Neural cell (in vitro differentiated cells): ENCODE data around the gene IFRD1. TPM values are rescaled to one million over a fixed set of nuclear protein-coding genes. Genes with fewer than 3 reads are reported as not detected.
A peak's percentile ranks its signal among the peaks of the same experiment; 100 is the strongest.

Experiments used
- H2AFZ ChIP-seq: fragments of 200-600, 300-800 bp; sonication (generic), shearing (Covaris generic); 2 replicates; pipeline ENCODE4 v1.6.0; 2014; ENCODE audit warnings: low read depth, mild to moderate bottlenecking, antibody characterized with exemption, low read length, moderate library complexity
- H3F3A ChIP-seq: fragments of 200-600 bp; shearing (Covaris generic); 2 replicates; pipeline ENCODE4 v1.6.1; 2016; ENCODE audit warnings: mild to moderate bottlenecking, moderate library complexity, mixed read lengths, antibody characterized with exemption, low read length; ENCODE audit not compliant: insufficient read depth, poor library complexity, severe bottlenecking
- H3K27ac ChIP-seq: fragments of 200-600, 300-800 bp; sonication (generic), shearing (Covaris generic); 2 replicates; pipeline ENCODE4 v1.5.1; 2014; ENCODE audit warnings: mild to moderate bottlenecking, low read length, moderate library complexity
- H3K27me3 ChIP-seq: fragments of 300-800, 200-600 bp; sonication (generic), shearing (Covaris generic); 2 replicates; pipeline ENCODE4 v1.6.0; 2014; ENCODE audit warnings: mild to moderate bottlenecking, low read depth, low read length, moderate library complexity; ENCODE audit not compliant: insufficient read depth
- H3K36me3 ChIP-seq: fragments of 300-800, 200-600 bp; sonication (generic), shearing (Covaris generic); 2 replicates; pipeline ENCODE4 v1.5.1; 2014; ENCODE audit warnings: mild to moderate bottlenecking, antibody characterized with exemption, low read length, moderate library complexity; ENCODE audit not compliant: insufficient read depth
- H3K4me2 ChIP-seq: fragments of 300-800, 200-600 bp; sonication (generic), shearing (Covaris generic); 2 replicates; pipeline ENCODE4 v1.6.0; 2014; ENCODE audit warnings: mild to moderate bottlenecking, low read length
- H3K4me3 ChIP-seq: fragments of 300-800, 200-600 bp; sonication (generic), shearing (Covaris generic); 2 replicates; pipeline ENCODE4 v1.5.1; 2014; ENCODE audit warnings: mild to moderate bottlenecking, low read length, moderate library complexity
- H3K79me2 ChIP-seq: fragments of 200-600 bp; shearing (Covaris generic); replicated peaks from 2 replicates; pipeline ENCODE4 v1.6.0; 2014; ENCODE audit warnings: mild to moderate bottlenecking, low read length, moderate library complexity; ENCODE audit not compliant: insufficient read depth
- H3K9ac ChIP-seq: fragments of 300-800, 200-600 bp; sonication (generic), shearing (Covaris generic); 2 replicates; pipeline ENCODE4 v1.6.1; 2016; ENCODE audit warnings: mild to moderate bottlenecking, low read length, mixed read lengths
- H3K9me2 ChIP-seq: fragments of 200-600 bp; shearing (Covaris generic); 2 replicates; pipeline ENCODE4 v1.6.1; 2016; ENCODE audit warnings: mild to moderate bottlenecking, low read length, mixed read lengths; ENCODE audit not compliant: insufficient read depth
- H3K9me3 ChIP-seq: fragments of 200-600, 300-800 bp; sonication (generic), shearing (Covaris generic); 2 replicates; pipeline ENCODE4 v1.6.1; 2016; ENCODE audit warnings: mild to moderate bottlenecking, mixed run types, low read length, moderate library complexity, mixed read lengths
- H4K20me1 ChIP-seq: fragments of 200-600 bp; shearing (Covaris generic); 2 replicates; pipeline ENCODE4 v1.6.1; 2016; ENCODE audit warnings: mild to moderate bottlenecking, mixed run types; ENCODE audit not compliant: insufficient read depth
- EP300 ChIP-seq: fragments of 450-650 bp; conservative IDR thresholded peaks from 2 replicates; pipeline ENCODE4 v1.6.1; 2014; ENCODE audit warnings: antibody characterized with exemption, mild to moderate bottlenecking, moderate library complexity; ENCODE audit not compliant: poor library complexity, severe bottlenecking
- EZH2 ChIP-seq: fragments of 200-600, 300-800 bp; shearing (Covaris generic), sonication (generic); IDR thresholded peaks from 2 replicates; pipeline ENCODE4 v1.6.1; 2014; ENCODE audit warnings: antibody characterized with exemption, low read length, borderline replicate concordance, mild to moderate bottlenecking; ENCODE audit not compliant: insufficient read depth, poor library complexity, severe bottlenecking
- MXI1 ChIP-seq: fragments of 450-650 bp; conservative IDR thresholded peaks from 2 replicates; pipeline ENCODE4 v1.6.1; 2014; ENCODE audit warnings: antibody characterized with exemption, mild to moderate bottlenecking; ENCODE audit not compliant: poor library complexity, severe bottlenecking
- POLR2AphosphoS5 ChIP-seq: IDR thresholded peaks from 2 replicates; pipeline ENCODE4 v1.6.1; 2012
- RAD21 ChIP-seq: fragments of 450-650 bp; conservative IDR thresholded peaks from 2 replicates; pipeline ENCODE4 v1.6.1; 2014; ENCODE audit warnings: antibody characterized with exemption, mild to moderate bottlenecking, moderate library complexity
- REST ChIP-seq: IDR thresholded peaks from 2 replicates; pipeline ENCODE4 v1.6.1; 2012; ENCODE audit warnings: borderline replicate concordance
- SMC3 ChIP-seq: fragments of 450-650 bp; conservative IDR thresholded peaks from 2 replicates; pipeline ENCODE4 v1.6.1; 2014; ENCODE audit warnings: antibody characterized with exemption, mild to moderate bottlenecking, moderate library complexity; ENCODE audit not compliant: poor library complexity
- TAF1 ChIP-seq: IDR thresholded peaks from 2 replicates; pipeline ENCODE4 v1.6.1; 2012; ENCODE audit warnings: low read depth
- polyA plus RNA-seq: library from polyadenylated mRNA; depleted of rRNA; stranded (reverse); fragments of >200 nt; gene quantifications from 2 replicates; pipeline ENCODE4 v1.2.3, GENCODE V29; 2014
- TF ChIP-seq, protein P1 (sequence below): fragments of 450-650 bp; IDR thresholded peaks from 2 replicates; pipeline ENCODE4 v1.5.1; 2014; ENCODE audit warnings: antibody characterized with exemption, mild to moderate bottlenecking, moderate library complexity; ENCODE audit not compliant: poor library complexity, severe bottlenecking

IFRD1 gene
- polyA plus RNA-seq, 1 donor from 2014 or later: 270 TPM

DNA sequence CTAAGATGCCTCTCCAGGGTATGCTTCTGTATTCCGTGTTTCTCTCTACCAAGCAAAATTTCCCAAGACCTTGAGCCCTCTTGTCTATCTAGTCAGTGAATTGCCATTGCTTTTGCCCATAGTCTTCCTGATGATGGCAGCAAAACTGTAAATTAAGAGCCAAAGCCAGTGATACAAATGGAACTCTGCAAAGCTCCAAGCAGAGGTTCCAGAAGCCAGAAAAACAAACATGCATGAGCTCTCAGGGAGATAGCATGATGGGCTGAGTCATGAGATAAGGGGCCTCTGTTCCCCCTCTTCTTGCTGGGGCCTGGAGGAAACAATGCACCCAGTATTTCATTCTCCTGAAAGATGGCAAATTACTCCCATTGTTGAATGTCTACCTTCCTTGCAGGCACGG lies 55.2 kb downstream of the IFRD1 start:
- no peaks in the 10 kb centered on the region for H3K9me2 ChIP-seq
- H3K36me3 ChIP-seq: no peaks in the 10 kb centered on the region
- no peak overlapping the region for H3K4me3 ChIP-seq
- H3K27me3 ChIP-seq: no peaks in the 10 kb centered on the region
- H2AFZ ChIP-seq: no peak overlapping the region
- H3K9me3 ChIP-seq: no peaks in the 10 kb centered on the region
- H3K79me2 ChIP-seq: no peaks in the 10 kb centered on the region
- H3K9ac ChIP-seq: no peak overlapping the region
- H3K27ac ChIP-seq: no peak overlapping the region
- no peaks in the 10 kb centered on the region for H4K20me1 ChIP-seq
- TF ChIP-seq EP300: no peak
- TF ChIP-seq, protein P1, sequence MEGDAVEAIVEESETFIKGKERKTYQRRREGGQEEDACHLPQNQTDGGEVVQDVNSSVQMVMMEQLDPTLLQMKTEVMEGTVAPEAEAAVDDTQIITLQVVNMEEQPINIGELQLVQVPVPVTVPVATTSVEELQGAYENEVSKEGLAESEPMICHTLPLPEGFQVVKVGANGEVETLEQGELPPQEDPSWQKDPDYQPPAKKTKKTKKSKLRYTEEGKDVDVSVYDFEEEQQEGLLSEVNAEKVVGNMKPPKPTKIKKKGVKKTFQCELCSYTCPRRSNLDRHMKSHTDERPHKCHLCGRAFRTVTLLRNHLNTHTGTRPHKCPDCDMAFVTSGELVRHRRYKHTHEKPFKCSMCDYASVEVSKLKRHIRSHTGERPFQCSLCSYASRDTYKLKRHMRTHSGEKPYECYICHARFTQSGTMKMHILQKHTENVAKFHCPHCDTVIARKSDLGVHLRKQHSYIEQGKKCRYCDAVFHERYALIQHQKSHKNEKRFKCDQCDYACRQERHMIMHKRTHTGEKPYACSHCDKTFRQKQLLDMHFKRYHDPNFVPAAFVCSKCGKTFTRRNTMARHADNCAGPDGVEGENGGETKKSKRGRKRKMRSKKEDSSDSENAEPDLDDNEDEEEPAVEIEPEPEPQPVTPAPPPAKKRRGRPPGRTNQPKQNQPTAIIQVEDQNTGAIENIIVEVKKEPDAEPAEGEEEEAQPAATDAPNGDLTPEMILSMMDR: peak; percentile 52
- no peak for TF ChIP-seq REST
- TF ChIP-seq RAD21: peak; percentile 67
- TF ChIP-seq EZH2: no peak
- peak; percentile 52 for TF ChIP-seq SMC3
- H3F3A ChIP-seq: no peaks in the 10 kb centered on the region
- no peak overlapping the region for H3K4me2 ChIP-seq

- H4K20me1 ChIP-seq: no peaks in the 10 kb centered on the region
- H3K36me3 ChIP-seq: no peaks in the 10 kb centered on the region
- no peak overlapping the region for H3K4me3 ChIP-seq
- no peaks in the 10 kb centered on the region for H3K9me3 ChIP-seq
- H3K9ac ChIP-seq: no peak overlapping the region
- no peak overlapping the region for H2AFZ ChIP-seq
- no peaks in the 10 kb centered on the region for H3K79me2 ChIP-seq
- no peaks in the 10 kb centered on the region for H3K9me2 ChIP-seq
- no peaks in the 10 kb centered on the region for H3F3A ChIP-seq
- H3K27me3 ChIP-seq: no peaks in the 10 kb centered on the region
- no peak overlapping the region for H3K27ac ChIP-seq
- no peak for TF ChIP-seq RAD21
- TF ChIP-seq MXI1: no peak
- TF ChIP-seq TAF1: no peak
- no peak for TF ChIP-seq REST
- no peak for TF ChIP-seq POLR2AphosphoS5
- no peak for TF ChIP-seq SMC3
- TF ChIP-seq, protein P1: no peak
- no peak for TF ChIP-seq EP300
- TF ChIP-seq EZH2: no peak
- H3K4me2 ChIP-seq: no peak overlapping the region
These were observed 58.1 kb downstream of the IFRD1 start for GRCh38 chr7:112508404-112508803.
